SHP77 (cell line): ENCODE measurements around the gene SND1.

Experiments
- DNase-seq, 2 experiments: peaks; one replicate each; lab custom pipeline; 2025; lab: John Stamatoyannopoulos, UW

SND1 gene

DNA sequence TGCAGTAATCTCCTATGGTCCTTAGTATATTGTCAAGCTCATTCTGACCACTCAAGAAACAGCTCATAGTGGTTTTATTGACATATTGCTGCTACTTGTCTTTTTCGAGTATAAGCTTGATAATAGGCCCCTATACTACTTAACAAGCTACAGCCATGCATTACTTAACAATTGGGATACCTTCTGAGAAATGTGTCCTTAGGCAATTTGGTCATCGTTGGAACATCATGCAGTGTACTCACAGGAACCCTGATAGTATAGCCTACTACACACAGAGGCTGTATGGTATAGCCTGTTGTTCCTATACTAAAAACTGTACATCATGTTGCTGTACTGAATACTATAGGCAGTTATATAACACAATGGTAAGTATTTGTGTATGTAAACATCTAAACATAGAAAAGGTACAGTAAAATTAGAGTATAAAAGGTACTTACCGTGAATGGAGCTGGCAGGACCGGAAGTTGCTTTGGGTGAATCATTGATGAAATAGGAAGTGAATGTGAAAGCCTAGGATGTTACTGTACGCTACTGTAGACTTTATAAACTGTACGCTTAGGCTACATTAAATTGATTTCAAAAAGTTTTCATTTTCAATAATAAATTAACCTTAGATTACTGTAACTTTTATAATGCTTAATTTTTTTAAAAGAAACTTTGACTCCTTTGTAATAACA is 218.4 kb downstream of the SND1 start:
- DNase-seq: no peak

GRCh38 chr7:127871226-127871625 is 219.2 kb downstream of the SND1 start:
- no peak for DNase-seq

DNA sequence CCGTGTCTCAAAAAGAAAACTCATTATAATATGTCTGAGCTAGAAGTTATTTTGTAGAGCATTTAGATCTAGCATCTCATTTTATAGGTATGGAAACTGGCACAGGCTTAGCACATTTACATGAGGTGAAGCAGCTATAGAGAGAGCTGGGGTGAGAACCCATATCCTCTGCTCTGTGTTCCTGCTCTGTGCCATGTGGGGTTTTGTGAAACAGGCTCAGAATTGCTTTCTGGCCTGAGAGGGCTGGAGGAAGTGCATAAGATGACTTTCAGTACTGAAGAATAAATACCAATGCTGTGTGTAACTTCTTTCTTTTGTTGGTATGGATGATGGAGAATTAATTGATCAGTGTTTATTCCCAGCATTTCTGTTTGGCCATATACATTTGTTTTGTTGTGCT is 220.1 kb downstream of the SND1 start:
- DNase-seq: no peak

GRCh38 chr7:127873151-127873550 is 221.2 kb downstream of the SND1 start:
- DNase-seq: no peak

GRCh38 chr7:127873715-127874636 is 222.0 kb downstream of the SND1 start:
- DNase-seq: no peak

GRCh38 chr7:127874951-127875608 is 223.1 kb downstream of the SND1 start:
- no peak for DNase-seq

GRCh38 chr7:127876393-127876792 is 224.4 kb downstream of the SND1 start:
- no peak for DNase-seq

DNA sequence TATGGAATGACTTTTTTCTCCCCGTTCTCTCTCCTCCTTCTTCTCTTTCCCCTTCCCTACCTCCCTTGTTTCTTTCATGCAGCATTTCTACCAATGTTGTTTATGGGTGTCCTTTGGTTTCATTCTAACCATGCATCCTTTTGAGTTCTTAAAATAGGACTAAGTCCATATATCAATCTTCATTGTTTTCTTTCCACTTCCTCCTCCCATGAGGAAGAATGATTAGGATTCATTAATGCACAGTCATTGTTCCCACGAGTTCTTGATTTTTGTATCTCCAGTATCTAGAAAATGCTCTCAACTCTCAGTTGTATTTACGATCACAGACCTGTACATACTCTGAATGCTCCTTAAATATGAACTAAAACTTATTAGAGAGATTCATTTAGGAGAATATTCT is 226.0 kb downstream of the SND1 start:
- DNase-seq: no peak

GRCh38 chr7:127878791-127879190 is 226.8 kb downstream of the SND1 start:
- DNase-seq: no peak

DNA sequence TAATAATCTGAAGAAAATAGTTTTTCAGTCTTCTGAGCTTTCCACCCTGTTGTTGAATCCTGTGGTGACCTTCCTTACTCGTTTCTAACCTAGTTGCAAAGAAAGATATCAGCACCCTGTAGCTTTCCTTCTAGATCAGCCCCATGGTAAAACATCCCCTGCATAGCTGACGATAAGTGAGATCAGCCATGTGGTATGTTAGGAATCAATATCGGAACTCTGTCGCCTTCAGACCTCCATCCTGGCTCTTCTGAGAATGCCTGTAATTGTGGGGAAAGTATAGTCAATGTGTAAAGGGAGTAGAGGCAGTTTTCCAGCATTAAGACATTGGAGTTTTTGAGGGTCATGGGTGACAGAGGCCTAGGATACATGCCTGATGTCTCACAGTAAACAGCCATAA is 227.4 kb downstream of the SND1 start:
- DNase-seq: no peak

- no peak for DNase-seq
Observed at GRCh38 chr7:127879942-127880341, 227.9 kb downstream of the SND1 start.

DNA sequence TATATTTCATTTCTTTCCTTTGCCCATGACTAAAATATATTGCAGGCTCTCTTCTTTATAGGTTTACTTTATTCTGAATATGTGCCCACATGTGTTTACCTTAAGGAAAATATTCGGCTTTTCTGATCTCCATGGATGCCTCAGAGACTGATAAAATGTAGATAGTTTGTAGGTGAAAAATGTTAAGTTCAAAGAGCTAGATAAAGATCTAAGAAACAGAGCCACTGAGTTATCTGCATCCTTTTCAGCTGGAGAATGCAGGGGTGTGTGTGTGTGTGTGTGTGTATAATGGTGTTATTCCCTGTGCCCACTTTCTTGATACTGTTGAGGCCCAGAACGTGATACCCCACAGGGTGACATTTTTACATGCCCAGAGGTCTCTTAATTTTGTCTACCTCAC is 228.5 kb downstream of the SND1 start:
- no peak for DNase-seq

DNA sequence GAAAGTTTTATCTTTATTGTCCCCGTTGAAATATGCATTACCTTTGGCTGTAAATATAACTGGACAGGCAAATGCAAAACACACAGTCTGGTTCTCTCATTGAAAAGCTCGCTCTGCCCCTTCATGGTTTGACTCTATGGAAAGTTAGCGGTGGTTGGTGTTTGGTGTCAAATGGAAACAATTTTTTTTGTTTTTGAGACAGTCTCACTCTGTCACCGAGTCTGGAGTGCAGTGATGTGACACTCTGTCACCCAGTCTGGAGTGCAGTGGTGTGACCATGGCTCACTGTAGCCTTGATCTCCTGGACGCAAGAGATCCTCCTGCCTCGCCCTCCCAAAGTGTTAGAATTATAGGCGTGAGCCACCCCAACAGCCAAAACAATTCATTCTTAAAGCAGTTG is 229.6 kb downstream of the SND1 start:
- DNase-seq: no peak

GRCh38 chr7:127882313-127882920 is 230.4 kb downstream of the SND1 start:
- DNase-seq: no peak

GRCh38 chr7:127884066-127884559 is 232.1 kb downstream of the SND1 start:
- DNase-seq: no peak

GRCh38 chr7:127885222-127885772 is 233.3 kb downstream of the SND1 start:
- no peak for DNase-seq

DNA sequence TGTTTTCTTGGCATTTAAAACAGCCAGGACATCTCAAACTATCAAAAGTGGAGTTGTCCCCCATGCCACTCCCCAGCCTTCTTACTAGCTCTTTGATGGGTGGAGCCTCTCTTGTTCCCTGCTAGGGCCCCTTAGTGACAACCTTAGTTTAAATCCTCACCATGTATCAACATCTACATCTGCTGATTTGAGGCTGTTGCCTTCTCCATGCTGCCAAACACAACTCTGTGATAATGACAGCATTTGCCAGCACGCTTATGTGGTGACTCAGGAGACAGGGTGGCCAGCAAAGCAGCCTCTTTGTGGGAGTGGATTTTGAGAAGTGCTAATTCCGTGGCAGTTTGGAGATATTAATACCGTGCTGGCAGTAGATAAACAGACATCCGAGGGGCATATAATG is 233.8 kb downstream of the SND1 start:
- DNase-seq: no peak

DNA sequence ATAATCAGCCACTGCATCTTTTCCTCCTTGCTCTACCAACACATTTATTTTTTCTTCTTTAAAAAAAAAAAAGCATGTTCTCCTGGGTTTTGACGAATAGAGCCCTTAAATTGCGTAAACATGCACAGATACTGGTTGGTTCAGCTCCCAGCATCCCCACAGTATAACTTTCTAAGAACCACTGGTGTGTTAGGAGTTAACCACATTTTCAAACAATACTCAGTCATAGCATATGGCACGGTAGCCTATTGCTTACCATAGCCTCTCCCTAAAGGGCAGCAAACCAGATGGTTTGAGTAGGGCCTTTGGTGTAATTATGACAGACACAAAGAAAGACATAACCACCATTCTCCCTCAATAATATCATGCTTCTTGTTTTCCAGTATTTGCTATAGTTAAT is 234.3 kb downstream of the SND1 start:
- DNase-seq: no peak

DNA sequence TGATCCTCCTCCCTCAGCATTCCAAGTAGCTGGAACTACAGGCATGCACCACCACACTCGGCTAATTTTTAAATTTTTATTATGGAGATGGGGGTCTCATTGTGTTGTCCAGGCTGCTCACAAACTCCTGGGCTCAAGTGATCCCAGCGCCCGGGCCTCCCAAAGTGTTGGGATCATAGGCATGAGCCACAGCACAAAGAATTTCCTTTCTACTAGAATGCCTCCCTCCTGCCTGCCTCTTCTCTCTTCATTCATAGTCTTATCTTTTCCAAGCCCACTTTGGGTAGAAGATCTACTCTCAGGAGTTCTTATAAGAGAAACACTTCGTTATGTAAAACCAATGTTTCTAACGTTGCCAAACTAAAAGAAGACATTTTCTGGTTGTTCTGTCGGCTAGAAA is 235.1 kb downstream of the SND1 start:
- DNase-seq: no peak

DNA sequence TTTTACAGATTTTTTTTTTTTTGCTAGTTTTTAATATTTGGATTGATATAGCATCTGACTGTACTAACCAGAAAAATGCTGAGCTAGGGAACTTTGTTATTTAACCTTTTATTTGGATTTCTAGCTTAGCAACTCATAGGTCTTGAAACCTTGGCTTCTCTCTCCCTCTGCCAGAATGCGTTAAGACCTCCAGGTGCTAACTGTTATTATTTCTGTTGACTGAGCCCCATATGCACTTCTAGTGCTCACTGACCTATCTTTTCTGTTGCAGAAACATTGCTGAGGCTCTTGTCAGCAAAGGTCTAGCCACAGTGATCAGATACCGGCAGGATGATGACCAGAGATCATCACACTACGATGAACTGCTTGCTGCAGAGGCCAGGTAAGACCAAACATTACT is 235.6 kb downstream of the SND1 start:
- no peak for DNase-seq

- DNase-seq: no peak
Observed at GRCh38 chr7:127888411-127888810, 236.4 kb downstream of the SND1 start.

- no peak for DNase-seq
Observed at GRCh38 chr7:127888825-127889224, 236.8 kb downstream of the SND1 start.
